Astrocyte (in vitro differentiated cells and primary cell): ENCODE measurements around the gene CLDN1. TPM values are rescaled to one million over a fixed set of nuclear protein-coding genes. Genes with fewer than 3 reads are reported as not detected.

Experiments
- DNase-seq: peaks from one replicate; pipeline ENCODE4 v3.0.0-alpha.2; 2010; ENCODE audit warnings: low read depth
- FAIRE-seq: peaks from 2 replicates; lab custom pipeline; 2011; peaks lifted over from hg19 to GRCh38; lab: Jason Lieb, UNC
- H2AFZ ChIP-seq: 2 replicates; pipeline ENCODE4 v1.6.0; 2012; ENCODE audit warnings: low read depth, low read length, inconsistent platforms
- H3K27ac ChIP-seq: 2 replicates; pipeline ENCODE4 v1.5.1; 2011; ENCODE audit warnings: low read depth, low read length, inconsistent platforms
- H3K27me3 ChIP-seq: 2 replicates; pipeline ENCODE4 v1.6.0; 2011; ENCODE audit warnings: low read length, inconsistent platforms; ENCODE audit not compliant: insufficient read depth
- H3K36me3 ChIP-seq: 2 replicates; pipeline ENCODE4 v1.5.1; 2011; ENCODE audit warnings: low read length, inconsistent platforms; ENCODE audit not compliant: insufficient read depth
- H3K4me1 ChIP-seq: 2 replicates; pipeline ENCODE4 v1.5.1; 2011; ENCODE audit warnings: low read length, inconsistent platforms; ENCODE audit not compliant: insufficient read depth
- H3K4me2 ChIP-seq: 2 replicates; pipeline ENCODE4 v1.6.0; 2012; ENCODE audit warnings: low read length, inconsistent platforms
- H3K4me3 ChIP-seq: 2 replicates; pipeline ENCODE4 v1.5.1; 2011; ENCODE audit warnings: low read depth, mild to moderate bottlenecking, low read length, inconsistent platforms; ENCODE audit not compliant: insufficient read depth
- H3K79me2 ChIP-seq: 2 replicates; pipeline ENCODE4 v1.6.0; 2012; ENCODE audit warnings: mild to moderate bottlenecking, low read length, inconsistent platforms; ENCODE audit not compliant: insufficient read depth
- H3K9ac ChIP-seq: 2 replicates; pipeline ENCODE4 v1.6.0; 2012; ENCODE audit warnings: mild to moderate bottlenecking, low read length, inconsistent platforms
- H3K9me3 ChIP-seq: 2 replicates; pipeline ENCODE4 v1.5.1; 2012; ENCODE audit warnings: low read depth, mild to moderate bottlenecking, low read length, inconsistent platforms; ENCODE audit not compliant: insufficient read depth
- H4K20me1 ChIP-seq: 2 replicates; pipeline ENCODE4 v1.6.0; 2012; ENCODE audit warnings: low read length, inconsistent platforms; ENCODE audit not compliant: insufficient read depth
- H3K27ac Mint-ChIP-seq: one replicate; pipeline ENCODE4 v1.8.0; 2021; ENCODE audit warnings: mild to moderate bottlenecking, mixed read lengths; ENCODE audit not compliant: unreplicated experiment
- H3K27me3 Mint-ChIP-seq: one replicate; pipeline ENCODE4 v1.8.0; 2021; ENCODE audit warnings: low read depth, mixed read lengths; ENCODE audit not compliant: unreplicated experiment
- H3K36me3 Mint-ChIP-seq: one replicate; pipeline ENCODE4 v1.8.0; 2021; ENCODE audit warnings: low read depth, mixed read lengths; ENCODE audit not compliant: unreplicated experiment
- H3K4me1 Mint-ChIP-seq: one replicate; pipeline ENCODE4 v1.8.0; 2021; ENCODE audit warnings: low read depth, mixed read lengths; ENCODE audit not compliant: unreplicated experiment
- H3K4me3 Mint-ChIP-seq: one replicate; pipeline ENCODE4 v1.8.0; 2021; ENCODE audit warnings: mild to moderate bottlenecking, moderate library complexity, mixed read lengths; ENCODE audit not compliant: unreplicated experiment
- H3K9me3 Mint-ChIP-seq: one replicate; pipeline ENCODE4 v1.8.0; 2021; ENCODE audit warnings: mild to moderate bottlenecking, mixed read lengths; ENCODE audit not compliant: unreplicated experiment
- EZH2 ChIP-seq: IDR thresholded peaks from 2 replicates; pipeline ENCODE4 v1.6.1; 2012; ENCODE audit warnings: mild to moderate bottlenecking, low read length, inconsistent platforms; ENCODE audit not compliant: insufficient read depth
- total RNA-seq: library from RNA; stranded (reverse); gene quantifications from 2 replicates; pipeline ENCODE4 v1.2.1, GENCODE V29; 2021
- TF ChIP-seq, protein P1 (sequence below): IDR thresholded peaks from 2 replicates; pipeline ENCODE4 v1.5.1; 2011; ENCODE audit warnings: low read depth, mild to moderate bottlenecking, inconsistent platforms, low read length, moderate library complexity; ENCODE audit not compliant: insufficient read depth

Gene CLDN1
- total RNA-seq, 1 donor from 2014 or later, result 35.6 TPM

GRCh38 chr3:190281308-190282051 lies 40.8 kb downstream of the CLDN1 start:
- no peak for FAIRE-seq
- no peaks in the 10 kb centered on the region for H4K20me1 ChIP-seq

DNA sequence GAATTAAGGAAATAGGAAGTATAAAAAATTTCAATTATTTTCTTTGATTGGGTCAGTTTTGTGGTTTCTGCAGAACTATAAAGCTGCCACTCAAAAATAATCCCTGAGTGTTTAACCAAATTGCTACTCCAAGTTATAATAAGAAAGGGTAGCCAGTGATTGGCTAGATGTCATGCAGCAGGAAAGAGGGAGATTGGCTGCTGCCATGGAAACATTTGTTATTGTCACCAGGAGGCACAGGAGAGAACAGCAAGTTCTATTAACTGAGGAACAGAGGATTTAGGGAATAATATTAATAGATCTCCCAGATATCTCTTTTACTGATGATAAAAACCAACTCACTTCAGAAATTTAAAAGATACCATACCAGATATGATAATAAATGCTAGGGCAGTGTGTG lies 42.6 kb downstream of the CLDN1 start:
- Mint-ChIP-seq H3K9me3 (no peaks in the 10 kb centered on the region), H3K27me3 (peaks cover 3% of the 10 kb centered on the region), H3K27ac (no peak overlapping the region), H3K36me3 (no peaks in the 10 kb centered on the region), H3K4me3 (no peak overlapping the region), H3K4me1 (peaks cover 7% of the 10 kb centered on the region)
- H3K36me3 ChIP-seq, result no peaks in the 10 kb centered on the region
- no peak for DNase-seq
- no peak overlapping the region for H3K4me2 ChIP-seq
- no peak overlapping the region for H3K4me3 ChIP-seq
- TF ChIP-seq, protein P1, sequence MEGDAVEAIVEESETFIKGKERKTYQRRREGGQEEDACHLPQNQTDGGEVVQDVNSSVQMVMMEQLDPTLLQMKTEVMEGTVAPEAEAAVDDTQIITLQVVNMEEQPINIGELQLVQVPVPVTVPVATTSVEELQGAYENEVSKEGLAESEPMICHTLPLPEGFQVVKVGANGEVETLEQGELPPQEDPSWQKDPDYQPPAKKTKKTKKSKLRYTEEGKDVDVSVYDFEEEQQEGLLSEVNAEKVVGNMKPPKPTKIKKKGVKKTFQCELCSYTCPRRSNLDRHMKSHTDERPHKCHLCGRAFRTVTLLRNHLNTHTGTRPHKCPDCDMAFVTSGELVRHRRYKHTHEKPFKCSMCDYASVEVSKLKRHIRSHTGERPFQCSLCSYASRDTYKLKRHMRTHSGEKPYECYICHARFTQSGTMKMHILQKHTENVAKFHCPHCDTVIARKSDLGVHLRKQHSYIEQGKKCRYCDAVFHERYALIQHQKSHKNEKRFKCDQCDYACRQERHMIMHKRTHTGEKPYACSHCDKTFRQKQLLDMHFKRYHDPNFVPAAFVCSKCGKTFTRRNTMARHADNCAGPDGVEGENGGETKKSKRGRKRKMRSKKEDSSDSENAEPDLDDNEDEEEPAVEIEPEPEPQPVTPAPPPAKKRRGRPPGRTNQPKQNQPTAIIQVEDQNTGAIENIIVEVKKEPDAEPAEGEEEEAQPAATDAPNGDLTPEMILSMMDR, result no peak
- no peak for TF ChIP-seq EZH2
- H3K9ac ChIP-seq, result no peak overlapping the region
- no peak overlapping the region for H2AFZ ChIP-seq
- H3K27me3 ChIP-seq, result no peaks in the 10 kb centered on the region
- H3K4me1 ChIP-seq, result no peaks in the 10 kb centered on the region
- FAIRE-seq, result no peak
- H3K9me3 ChIP-seq, result no peaks in the 10 kb centered on the region
- no peak overlapping the region for H3K27ac ChIP-seq
- no peaks in the 10 kb centered on the region for H4K20me1 ChIP-seq
- H3K79me2 ChIP-seq, result no peaks in the 10 kb centered on the region

More at GRCh38 chr3:190281308-190282051, 40.8 kb downstream of the CLDN1 start:
- Histone ChIP-seq H2AFZ (no peak overlapping the region), H3K9me3 (no peaks in the 10 kb centered on the region), H3K9ac (no peak overlapping the region), H3K27me3 (no peaks in the 10 kb centered on the region), H3K4me3 (no peak overlapping the region), H3K36me3 (no peaks in the 10 kb centered on the region), H3K4me2 (no peak overlapping the region), H3K79me2 (no peaks in the 10 kb centered on the region), H3K4me1 (no peaks in the 10 kb centered on the region), H3K27ac (no peak overlapping the region)
- Mint-ChIP-seq H3K9me3 (peaks cover 7% of the 10 kb centered on the region), H3K4me3 (no peak overlapping the region), H3K27ac (no peak overlapping the region), H3K27me3 (no peaks in the 10 kb centered on the region), H3K4me1 (peaks cover 7% of the 10 kb centered on the region), H3K36me3 (no peaks in the 10 kb centered on the region)
- no peak for DNase-seq
- no peak for TF ChIP-seq EZH2
- TF ChIP-seq, protein P1, result no peak

DNA sequence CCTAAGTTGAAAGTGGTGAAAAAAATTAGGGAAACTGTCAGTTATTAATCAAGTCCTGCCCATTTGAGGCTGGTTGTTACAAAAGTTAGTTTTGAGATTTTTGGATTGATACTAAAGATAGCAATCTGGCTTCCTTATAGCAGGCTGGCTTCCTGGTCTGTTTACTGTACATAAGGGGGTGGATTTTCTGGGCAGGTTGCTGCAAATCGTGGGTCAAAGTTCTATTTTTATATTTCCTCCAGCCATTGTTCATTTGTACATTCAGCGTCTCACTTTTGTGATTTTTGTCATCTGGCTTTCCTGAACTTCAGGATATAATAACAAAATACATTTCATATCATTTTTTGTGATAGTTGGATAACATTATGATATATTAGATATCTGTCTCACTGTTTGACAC lies 49.5 kb downstream of the CLDN1 start:
- H3K4me3 Mint-ChIP-seq, result no peak overlapping the region
- FAIRE-seq, result no peak

More for the DNA sequence above, 49.5 kb downstream of the CLDN1 start:
- H4K20me1 ChIP-seq, result no peaks in the 10 kb centered on the region
- Mint-ChIP-seq H3K36me3 (no peaks in the 10 kb centered on the region), H3K4me1 (peaks cover 3% of the 10 kb centered on the region), H3K9me3 (peaks cover 4% of the 10 kb centered on the region), H3K27me3 (peaks cover 3% of the 10 kb centered on the region), H3K27ac (no peak overlapping the region)
- no peaks in the 10 kb centered on the region for H3K9me3 ChIP-seq
- H3K9ac ChIP-seq, result no peak overlapping the region
- H3K36me3 ChIP-seq, result no peaks in the 10 kb centered on the region
- H2AFZ ChIP-seq, result no peak overlapping the region
- no peaks in the 10 kb centered on the region for H3K79me2 ChIP-seq
- H3K4me3 ChIP-seq, result no peak overlapping the region
- no peak overlapping the region for H3K4me2 ChIP-seq
- TF ChIP-seq EZH2, result no peak
- TF ChIP-seq, protein P1, result no peak
- no peaks in the 10 kb centered on the region for H3K27me3 ChIP-seq
- no peak for DNase-seq
- H3K27ac ChIP-seq, result no peak overlapping the region
- H3K4me1 ChIP-seq, result no peaks in the 10 kb centered on the region
